ENCODE results near the gene NAP1L3. TPM values are rescaled to one million over a fixed set of nuclear protein-coding genes. Genes with fewer than 3 reads are reported as not detected.

The NAP1L3 gene, protein sequence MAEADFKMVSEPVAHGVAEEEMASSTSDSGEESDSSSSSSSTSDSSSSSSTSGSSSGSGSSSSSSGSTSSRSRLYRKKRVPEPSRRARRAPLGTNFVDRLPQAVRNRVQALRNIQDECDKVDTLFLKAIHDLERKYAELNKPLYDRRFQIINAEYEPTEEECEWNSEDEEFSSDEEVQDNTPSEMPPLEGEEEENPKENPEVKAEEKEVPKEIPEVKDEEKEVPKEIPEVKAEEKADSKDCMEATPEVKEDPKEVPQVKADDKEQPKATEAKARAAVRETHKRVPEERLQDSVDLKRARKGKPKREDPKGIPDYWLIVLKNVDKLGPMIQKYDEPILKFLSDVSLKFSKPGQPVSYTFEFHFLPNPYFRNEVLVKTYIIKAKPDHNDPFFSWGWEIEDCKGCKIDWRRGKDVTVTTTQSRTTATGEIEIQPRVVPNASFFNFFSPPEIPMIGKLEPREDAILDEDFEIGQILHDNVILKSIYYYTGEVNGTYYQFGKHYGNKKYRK
- 0.86 and 0.98 TPM in 2 replicates for total RNA-seq

DNA sequence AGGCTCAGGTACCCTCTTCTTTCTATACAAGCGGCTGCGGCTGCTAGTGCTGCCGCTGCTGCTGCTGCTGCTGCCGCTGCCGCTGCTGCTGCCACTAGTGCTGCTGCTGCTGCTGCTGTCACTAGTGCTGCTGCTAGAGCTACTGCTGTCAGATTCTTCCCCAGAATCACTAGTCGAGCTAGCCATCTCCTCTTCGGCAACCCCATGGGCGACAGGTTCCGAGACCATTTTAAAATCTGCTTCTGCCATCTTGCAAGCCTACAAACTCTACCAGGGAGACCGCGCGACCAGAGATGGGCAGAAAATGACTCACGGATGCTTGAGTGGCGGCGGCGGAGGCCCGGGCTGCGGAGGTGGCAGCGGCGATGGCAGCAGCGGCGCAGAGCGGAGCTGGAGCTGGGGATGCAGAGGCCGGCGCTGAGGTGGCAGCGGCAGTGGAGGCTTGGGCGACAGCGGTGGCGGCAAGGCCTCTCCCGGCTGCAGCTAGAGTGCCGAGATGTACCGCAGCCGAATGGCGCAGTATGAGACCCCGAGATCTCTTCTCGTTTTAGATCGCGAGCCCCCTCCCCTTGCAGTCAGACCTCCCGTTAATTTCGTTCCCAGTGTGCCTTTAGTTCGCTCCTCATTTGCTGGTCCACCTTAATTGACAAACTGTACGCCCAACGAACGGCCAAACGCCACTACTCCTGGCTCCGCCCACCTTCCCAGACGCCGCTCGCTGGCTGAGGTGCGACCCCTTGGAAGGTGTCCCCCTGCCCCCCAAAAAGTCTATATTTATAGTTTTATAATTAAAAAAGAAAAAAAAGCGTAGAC lies at the start of gene NAP1L3:
Gene NAP1L3 (minus strand): TSS at position 523 of the 813 bp plus-strand sequence. CDS start 274 bp downstream, at position 249.

DNA sequence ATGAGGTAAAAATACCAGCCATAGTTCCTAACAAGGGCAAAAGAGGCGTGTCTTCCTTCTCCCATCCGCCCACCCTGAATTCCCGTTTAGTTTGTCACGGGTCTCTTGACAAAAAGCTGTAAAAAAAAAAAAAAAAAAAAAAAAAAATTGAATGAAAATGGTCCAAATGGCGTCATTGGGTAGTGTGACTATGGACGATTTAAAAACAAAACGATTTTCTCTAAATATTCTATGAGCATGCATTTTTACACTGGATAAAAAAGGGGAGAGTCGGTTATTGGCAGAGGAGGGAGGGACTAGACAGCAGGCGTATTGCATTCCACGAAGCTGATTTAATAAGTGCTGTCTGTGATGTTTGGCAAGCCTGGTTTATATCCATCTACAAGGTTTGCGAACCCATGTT lies 492 bp upstream of the NAP1L3 start, which contains the start of gene FAM133A:
Gene FAM133A (plus strand): TSS at position 338 of the 403 bp plus-strand sequence. CDS start 35,214 bp downstream, outside the sequence.

Other genes with a start within 250 kb of the NAP1L3 start
- not detected in 2 replicates for gene FAM133A, start 628 bp upstream of the NAP1L3 start, total RNA-seq